ENCODE measurements around the gene CAPN13. TPM values are rescaled to one million over a fixed set of nuclear protein-coding genes. Genes with fewer than 3 reads are reported as not detected.

CAPN13 gene
- total and polyA plus RNA-seq, 10 of the 15 experiments (the other 5 are each of a cell fraction or from before 2014, with no cell fraction given), result 0.03 to 0.10 (median 0.06) TPM; not detected in 7

GRCh38 chr2:30684516-30684915 is 122.7 kb downstream of the CAPN13 start (continued):
- no peak for TF ChIP-seq ZBTB33 (IDR thresholded peaks at IDR 0.05)
- no peak for TF ChIP-seq ZNF24 (IDR thresholded peaks at IDR 0.05)
- no peak for TF ChIP-seq TARDBP (IDR thresholded peaks at IDR 0.05; ENCODE audit: borderline replicate concordance)
- TF ChIP-seq SPI1 (IDR thresholded peaks at IDR 0.05; ENCODE audit: borderline replicate concordance, insufficient read depth, low read depth, low read length), result no peak
- TF ChIP-seq RELB (IDR thresholded peaks at IDR 0.05; ENCODE audit: low read depth), result no peak

GRCh38 chr2:30684026-30684425 is 123.2 kb downstream of the CAPN13 start:
- H3K4me3 ChIP-seq, result no peak overlapping the region
- H3K27me3 ChIP-seq (replicated peaks in 1 of 2; ENCODE audit: control insufficient read depth in 2 of 2, insufficient read depth in 2 of 2, low read length in 1 of 2), result no peaks in the 10 kb centered on the region
- CTCF ChIA-PET, result interaction anchor here (0.6 to 0.9 kb wide), 2 partner anchors 30 to 519 kb away, joined by 3 read pairs; no protein-coding TSS in a partner anchor
- no peak overlapping the region for H3K27ac ChIP-seq (ENCODE audit: control insufficient read depth, insufficient read depth)
- POLR2A ChIA-PET, result no interaction called here
- RAD21 ChIA-PET (ENCODE audit: unreplicated experiment), result interaction anchor here (1.1 kb wide), 1 partner anchor 476 kb away, joined by 3 read pairs; no protein-coding TSS in a partner anchor
- DNase-seq (ENCODE audit: low read depth, low spot score) (no peak), ATAC-seq (no peak), FAIRE-seq (peak; percentile 23)
- no TSS peak for BruUV-seq (replicated peaks)
- no peaks in the 10 kb centered on the region for H3K36me3 ChIP-seq (ENCODE audit: control insufficient read depth in 2 of 2, insufficient read depth in 2 of 2, low read length in 1 of 2)
- H3K4me2 ChIP-seq (ENCODE audit: control insufficient read depth, insufficient read depth), result no peak overlapping the region
- H3K79me2 ChIP-seq (ENCODE audit: control insufficient read depth, insufficient read depth, low read length), result no peaks in the 10 kb centered on the region
- intact Hi-C loops (cut with micrococcal nuclease; ENCODE audit: unreplicated experiment), result no loop called here
- no peak overlapping the region for H3K9ac ChIP-seq (ENCODE audit: control insufficient read depth, insufficient read depth, low read length)
- SMC1A ChIA-PET (ENCODE audit: uncharacterized antibody, unreplicated experiment), result interaction anchor here (1.4 kb wide), 1 partner anchor 10 kb away, joined by 3 read pairs; no protein-coding TSS in a partner anchor
- no peak overlapping the region for H2AFZ ChIP-seq (ENCODE audit: control insufficient read depth, low read depth, low read length)
- no peaks in the 10 kb centered on the region for H4K20me1 ChIP-seq (ENCODE audit: control insufficient read depth, insufficient read depth)
- in situ Hi-C loops (cut with MboI), result no loop called here
- TF ChIP-seq NBN (IDR thresholded peaks at IDR 0.05), result no peak
- no peak for TF ChIP-seq CHD2 (IDR thresholded peaks at IDR 0.05; ENCODE audit: borderline replicate concordance, low read depth, low read length)
- no peak for TF ChIP-seq GABPA (IDR thresholded peaks at IDR 0.05; ENCODE audit: low read depth)
- TF ChIP-seq SMAD1 (IDR thresholded peaks at IDR 0.05; ENCODE audit: low read depth, partially characterized antibody), result no peak
- no peak for TF ChIP-seq NRF1 (conservative IDR thresholded peaks at IDR 0.05; ENCODE audit: low read depth, low read length)
- no peak for TF ChIP-seq MEF2B (IDR thresholded peaks at IDR 0.05; ENCODE audit: partially characterized antibody, poor library complexity, severe bottlenecking)
- TF ChIP-seq YBX1 (IDR thresholded peaks at IDR 0.05), result no peak
- TF ChIP-seq RUNX3 (IDR thresholded peaks at IDR 0.05; ENCODE audit: low read length), result no peak
- TF ChIP-seq MTA2 (IDR thresholded peaks at IDR 0.05; ENCODE audit: low read depth), result no peak
- TF ChIP-seq SUZ12 (IDR thresholded peaks at IDR 0.05; ENCODE audit: unreplicated experiment), result no peak
- no peak for TF ChIP-seq IRF3 (IDR thresholded peaks at IDR 0.05)
- no peaks in the 10 kb centered on the region; the same call in 2 of the 3 replicates for H3K9me3 ChIP-seq (replicated peaks; ENCODE audit: control insufficient read depth, insufficient read depth, low read length)
- WGBS (ENCODE audit: insufficient coverage, insufficient replicate concordance, low lambda C conversion rate, missing lambda C conversion rate), result 42% methylated on average over 8 of the region's 8 CpGs
- H3K4me1 ChIP-seq (ENCODE audit: control insufficient read depth, insufficient read depth, low read length), result no peaks in the 10 kb centered on the region

Data from GM12878 (cell line).